Progenitor cell of endocrine pancreas (in vitro differentiated cells): ENCODE measurements around the gene DPP6. TPM values are rescaled to one million over a fixed set of nuclear protein-coding genes. Genes with fewer than 3 reads are reported as not detected.

Source experiments
- DNase-seq: peaks from one replicate; pipeline ENCODE4 v3.0.0; 2021; ENCODE audit warnings: low spot score; ENCODE audit not compliant: unreplicated experiment
- H3K27ac Mint-ChIP-seq: 2 replicates; pipeline ENCODE4 v1.8.0; 2021; ENCODE audit warnings: mild to moderate bottlenecking, moderate library complexity, mixed read lengths
- H3K27me3 Mint-ChIP-seq: 2 replicates; pipeline ENCODE4 v1.8.0; 2021; ENCODE audit warnings: mixed read lengths
- H3K36me3 Mint-ChIP-seq: 2 replicates; pipeline ENCODE4 v1.8.0; 2022; ENCODE audit warnings: mixed read lengths; ENCODE audit not compliant: insufficient read depth
- H3K4me1 Mint-ChIP-seq: 2 replicates; pipeline ENCODE4 v1.8.0; 2021; ENCODE audit warnings: low read depth, mixed read lengths
- H3K4me3 Mint-ChIP-seq: 2 replicates; pipeline ENCODE4 v1.8.0; 2021; ENCODE audit warnings: low read depth, mild to moderate bottlenecking, moderate library complexity, mixed read lengths
- H3K9me3 Mint-ChIP-seq: 2 replicates; pipeline ENCODE4 v1.8.0; 2021; ENCODE audit warnings: low read depth, mixed read lengths
- CTCF ChIP-seq: fragments of 200-600 bp; sonication (generic); IDR thresholded peaks from one replicate; pipeline ENCODE4 v1.5.0; 2021; ENCODE audit warnings: antibody characterized with exemption, mild to moderate bottlenecking; ENCODE audit not compliant: unreplicated experiment
- total RNA-seq: library from RNA; stranded (reverse); gene quantifications from 2 replicates; pipeline ENCODE4 v1.2.1, GENCODE V29; 2021

The DPP6 gene
- total RNA-seq, 1 donor from 2014 or later: 13.4 TPM

- no peaks in the 10 kb centered on the region for H3K27me3 Mint-ChIP-seq
- DNase-seq: no peak
- no peak overlapping the region for H3K4me3 Mint-ChIP-seq
- H3K4me1 Mint-ChIP-seq: peaks cover 9% of the 10 kb centered on the region
- no peaks in the 10 kb centered on the region for H3K36me3 Mint-ChIP-seq
- no peak for TF ChIP-seq CTCF
- H3K9me3 Mint-ChIP-seq: peaks cover 3% of the 10 kb centered on the region
- no peak overlapping the region for H3K27ac Mint-ChIP-seq
These were observed 512.5 kb downstream of the DPP6 start for GRCh38 chr7:154564676-154565075.

- peak; percentile 63 for TF ChIP-seq CTCF
- no peak overlapping the region for H3K4me3 Mint-ChIP-seq
- H3K27me3 Mint-ChIP-seq: no peaks in the 10 kb centered on the region
- peaks cover 3% of the 10 kb centered on the region for H3K9me3 Mint-ChIP-seq
- H3K27ac Mint-ChIP-seq: no peak overlapping the region
- H3K36me3 Mint-ChIP-seq: no peaks in the 10 kb centered on the region
- peaks cover 5% of the 10 kb centered on the region for H3K4me1 Mint-ChIP-seq
- DNase-seq: no peak
These were observed 514.7 kb downstream of the DPP6 start for GRCh38 chr7:154566877-154567276.

- H3K27ac Mint-ChIP-seq: no peak overlapping the region
- H3K9me3 Mint-ChIP-seq: no peaks in the 10 kb centered on the region
- no peaks in the 10 kb centered on the region for H3K27me3 Mint-ChIP-seq
- H3K36me3 Mint-ChIP-seq: no peaks in the 10 kb centered on the region
- no peak for TF ChIP-seq CTCF
- H3K4me1 Mint-ChIP-seq: peaks cover 2% of the 10 kb centered on the region
- no peak for DNase-seq
- H3K4me3 Mint-ChIP-seq: no peak overlapping the region
These were observed 516.1 kb downstream of the DPP6 start for GRCh38 chr7:154568346-154568745.

- H3K27ac Mint-ChIP-seq: no peak overlapping the region
- no peak for DNase-seq
- TF ChIP-seq CTCF: no peak
- no peaks in the 10 kb centered on the region for H3K36me3 Mint-ChIP-seq
- peaks cover 2% of the 10 kb centered on the region for H3K4me1 Mint-ChIP-seq
- H3K27me3 Mint-ChIP-seq: no peaks in the 10 kb centered on the region
- no peaks in the 10 kb centered on the region for H3K9me3 Mint-ChIP-seq
- H3K4me3 Mint-ChIP-seq: no peak overlapping the region
These were observed 517.7 kb downstream of the DPP6 start for GRCh38 chr7:154569916-154570315.

GRCh38 chr7:154571772-154572171 is 519.6 kb downstream of the DPP6 start:
- no peak for DNase-seq
- Mint-ChIP-seq H3K27me3 (no peaks in the 10 kb centered on the region), H3K4me3 (no peak overlapping the region), H3K27ac (no peak overlapping the region), H3K36me3 (no peaks in the 10 kb centered on the region), H3K9me3 (no peaks in the 10 kb centered on the region), H3K4me1 (peaks cover 2% of the 10 kb centered on the region)
- no peak for TF ChIP-seq CTCF
